ENCODE results near the gene TPPP. TPM values are rescaled to one million over a fixed set of nuclear protein-coding genes. Genes with fewer than 3 reads are reported as not detected.

Gene TPPP
- polyA plus RNA-seq, 1 experiment, result 0.05 TPM

- DNase-seq (ENCODE audit: low read depth, low spot score), result no peak
- Histone ChIP-seq H3K27me3 (ENCODE audit: control insufficient read depth, insufficient read depth, low read length) (no peaks in the 10 kb centered on the region), H3K9me3 (ENCODE audit: control insufficient read depth, insufficient read depth, low read length) (peaks cover 3% of the 10 kb centered on the region; the same call in 1 of the 2 replicates), H3K27ac (ENCODE audit: low read depth, low read length) (no peak overlapping the region), H3K4me3 (ENCODE audit: low read depth, low read length) (no peak overlapping the region)
- CTCF ChIA-PET, result no interaction called here
- no peak for TF ChIP-seq CTCF (IDR thresholded peaks at IDR 0.05; ENCODE audit: low read depth, low read length)
- POLR2A ChIA-PET, result no interaction called here
Observed at GRCh38 chr5:646396-647201, 46.6 kb downstream of the TPPP start.

- POLR2A ChIA-PET, result no interaction called here
- CTCF ChIA-PET, result no interaction called here
- no peak for DNase-seq (ENCODE audit: low read depth, low spot score)
Observed at GRCh38 chr5:645421-645820, 47.7 kb downstream of the TPPP start.

DNA sequence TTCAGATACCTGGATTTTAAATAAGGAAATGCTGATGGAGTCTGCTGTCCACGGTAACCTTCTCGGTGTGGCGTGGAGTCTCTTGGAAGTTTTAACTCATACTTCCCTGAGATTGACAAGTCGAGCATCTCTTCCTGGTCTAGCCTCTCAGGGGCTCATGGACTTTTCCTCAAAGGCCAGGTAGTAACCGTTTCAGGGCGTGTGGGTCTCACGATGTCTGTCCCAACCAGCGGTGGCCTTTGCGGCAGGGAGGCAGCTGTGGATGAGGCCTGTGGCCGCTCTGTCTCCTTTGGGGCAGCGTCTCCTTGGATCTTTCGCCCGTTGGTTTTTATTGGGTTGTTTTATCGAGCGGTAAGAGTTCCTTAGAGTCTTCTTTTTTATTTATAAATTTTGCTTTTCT lies 48.2 kb downstream of the TPPP start:
- DNase-seq (ENCODE audit: low read depth, low spot score), result no peak
- no peak for TF ChIP-seq CTCF (IDR thresholded peaks at IDR 0.05; ENCODE audit: low read depth, low read length)
- Histone ChIP-seq H3K27ac (ENCODE audit: low read depth, low read length) (no peak overlapping the region), H3K4me3 (ENCODE audit: low read depth, low read length) (no peak overlapping the region), H3K27me3 (ENCODE audit: control insufficient read depth, insufficient read depth, low read length) (no peaks in the 10 kb centered on the region), H3K9me3 (ENCODE audit: control insufficient read depth, insufficient read depth, low read length) (peaks cover 3% of the 10 kb centered on the region; the same call in 1 of the 2 replicates)
- ChIA-PET CTCF (no interaction called here), POLR2A (no interaction called here)

More at GRCh38 chr5:645421-645820, 47.7 kb downstream of the TPPP start:
- no peak for TF ChIP-seq CTCF (IDR thresholded peaks at IDR 0.05; ENCODE audit: low read depth, low read length)
- Histone ChIP-seq H3K27me3 (ENCODE audit: control insufficient read depth, insufficient read depth, low read length) (no peaks in the 10 kb centered on the region), H3K4me3 (ENCODE audit: low read depth, low read length) (no peak overlapping the region), H3K9me3 (ENCODE audit: control insufficient read depth, insufficient read depth, low read length) (peaks cover 3% of the 10 kb centered on the region; the same call in 1 of the 2 replicates), H3K27ac (ENCODE audit: low read depth, low read length) (no peak overlapping the region)

- CTCF ChIA-PET, result no interaction called here
Observed at GRCh38 chr5:644509-644908, 48.6 kb downstream of the TPPP start.

More at GRCh38 chr5:644509-644908, 48.6 kb downstream of the TPPP start:
- H3K4me3 ChIP-seq (ENCODE audit: low read depth, low read length), result no peak overlapping the region
- peaks cover 3% of the 10 kb centered on the region; the same call in 1 of the 2 replicates for H3K9me3 ChIP-seq (ENCODE audit: control insufficient read depth, insufficient read depth, low read length)
- POLR2A ChIA-PET, result no interaction called here
- H3K27ac ChIP-seq (ENCODE audit: low read depth, low read length), result no peak overlapping the region
- H3K27me3 ChIP-seq (ENCODE audit: control insufficient read depth, insufficient read depth, low read length), result no peaks in the 10 kb centered on the region
- DNase-seq (ENCODE audit: low read depth, low spot score), result no peak
- no peak for TF ChIP-seq CTCF (IDR thresholded peaks at IDR 0.05; ENCODE audit: low read depth, low read length)
